Measurements from ENCODE around the gene SYK. TPM values are rescaled to one million over a fixed set of nuclear protein-coding genes. Genes with fewer than 3 reads are reported as not detected.

Gene SYK
- total RNA-seq, 4 donors from 2014 or later, result 43.7 to 54.9 (median 47.9) TPM

DNA sequence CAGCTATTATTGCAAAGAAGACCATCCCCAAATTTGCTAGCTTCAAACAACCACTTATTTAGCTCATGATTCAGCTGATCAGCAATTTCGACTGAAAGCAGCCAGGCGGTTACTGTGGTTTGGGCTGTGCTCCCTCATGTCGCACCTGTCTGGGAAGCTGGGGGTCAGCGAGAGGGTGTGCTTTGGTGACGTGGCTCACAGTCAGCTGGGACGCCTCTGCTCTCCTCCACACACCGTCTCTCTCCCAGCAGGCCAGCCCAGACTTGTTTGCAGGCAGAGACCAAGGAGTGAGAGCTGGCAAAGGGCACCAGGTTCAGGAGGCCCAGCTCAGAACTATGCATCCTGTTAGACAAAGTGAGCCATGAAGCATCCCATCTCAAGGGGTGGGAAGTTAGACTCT, 140.9 kb downstream of the SYK start:
- Histone ChIP-seq H3K27me3 (peaks cover 0 to 5% (median 0%) of the 10 kb centered on the region in 4 donors), H3K36me3 (no peaks in the 10 kb centered on the region), H3K4me3 (no peak overlapping the region), H3K27ac (peak overlapping the region in 3 of 4 donors; percentile 61 to 77 (median 75)), H3K4me1 (peaks cover 4 to 49% (median 5%) of the 10 kb centered on the region in 3 donors), H3K9me3 (no peaks in the 10 kb centered on the region)
- TF ChIP-seq CTCF (IDR thresholded peaks at IDR 0.05), result peak in 1 of 6 experiments; percentile 19
- TF ChIP-seq POLR2A (IDR thresholded peaks at IDR 0.05), result no peak
- intact Hi-C loops (cut with DNase I), result no loop called here
- 21 to 29% methylated on average over 4 to 5 of the region's 7 CpGs for WGBS, 2 donors
- DNase-seq, result no peak

DNA sequence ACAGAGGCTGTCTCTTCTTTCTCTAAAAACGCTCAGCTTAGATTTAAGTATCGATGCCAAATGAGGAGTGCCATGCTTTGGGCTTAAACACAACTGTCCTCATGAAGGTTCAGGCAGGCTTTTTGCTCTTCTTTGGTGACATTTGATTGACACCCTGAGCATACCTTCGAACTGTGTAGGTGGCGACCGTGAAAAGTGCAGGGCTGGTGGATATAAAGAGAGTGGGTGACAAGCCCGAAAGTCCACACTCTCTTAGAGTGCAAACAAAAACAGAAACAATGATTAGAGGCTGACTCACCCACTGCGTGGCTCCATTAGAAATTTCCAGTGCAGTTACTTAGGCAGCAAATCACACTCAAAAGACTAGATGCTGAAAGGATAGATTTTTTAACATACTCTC, 141.7 kb downstream of the SYK start:
- H3K27me3 ChIP-seq, result peaks cover 0 to 5% (median 0%) of the 10 kb centered on the region in 4 donors
- H3K36me3 ChIP-seq, result no peaks in the 10 kb centered on the region
- DNase-seq, result no peak
- intact Hi-C loops (cut with DNase I), result no loop called here
- no peak overlapping the region for H3K4me3 ChIP-seq
- WGBS, 2 donors, result 33 to 68% methylated on average over 3 to 6 of the region's 7 CpGs
- H3K4me1 ChIP-seq, result peaks cover 4 to 57% (median 5%) of the 10 kb centered on the region in 3 donors
- H3K27ac ChIP-seq, result peak overlapping the region; percentile 38 to 77 (median 68)
- no peaks in the 10 kb centered on the region for H3K9me3 ChIP-seq
- TF ChIP-seq CTCF (IDR thresholded peaks at IDR 0.05) (no peak), POLR2A (IDR thresholded peaks at IDR 0.05) (no peak)

- intact Hi-C loops (cut with DNase I), result no loop called here
- H3K4me3 ChIP-seq, result no peak overlapping the region
- no peak overlapping the region for H3K27ac ChIP-seq
- TF ChIP-seq CTCF (IDR thresholded peaks at IDR 0.05) (no peak), POLR2A (IDR thresholded peaks at IDR 0.05) (no peak)
- peaks cover 0 to 5% (median 0%) of the 10 kb centered on the region in 4 donors for H3K27me3 ChIP-seq
- H3K4me1 ChIP-seq, result peaks cover 4 to 64% (median 5%) of the 10 kb centered on the region in 3 donors
- no peaks in the 10 kb centered on the region for H3K36me3 ChIP-seq
- WGBS, 2 donors, result 74 to 88% methylated on average over 2 of the region's 2 CpGs
- DNase-seq, result no peak
- no peaks in the 10 kb centered on the region for H3K9me3 ChIP-seq
Measured at GRCh38 chr9:90945336-90945735, 143.7 kb downstream of the SYK start.

- WGBS, 2 donors, result 42 to 62% methylated on average over 2 of the region's 2 CpGs
- intact Hi-C loops (cut with DNase I), result no loop called here
- peaks cover 4 to 62% (median 5%) of the 10 kb centered on the region in 3 donors for H3K4me1 ChIP-seq
- H3K4me3 ChIP-seq, result no peak overlapping the region
- DNase-seq, result no peak
- peak overlapping the region in 3 of 4 donors; percentile 14 to 72 (median 57) for H3K27ac ChIP-seq
- no peak for TF ChIP-seq POLR2A (IDR thresholded peaks at IDR 0.05)
- no peak for TF ChIP-seq CTCF (IDR thresholded peaks at IDR 0.05)
- no peaks in the 10 kb centered on the region for H3K36me3 ChIP-seq
- H3K9me3 ChIP-seq, result no peaks in the 10 kb centered on the region
- H3K27me3 ChIP-seq, result peaks cover 0 to 5% (median 0%) of the 10 kb centered on the region in 4 donors
Measured at GRCh38 chr9:90946982-90947381, 145.4 kb downstream of the SYK start.

Other genes starting within 250 kb of the SYK start
- not detected for gene DIRAS2, start 159.0 kb upstream of the SYK start, total RNA-seq